OCI-LY1 (cell line): ENCODE data around the gene CDC73.

ENCODE experiments used
- EZH2 ChIP-seq: fragments of 200-600 bp; sonication (generic), shearing (Covaris generic); IDR thresholded peaks from 2 replicates; pipeline ENCODE4 v1.8.0; 2017; ENCODE audit warnings: borderline replicate concordance, mixed run types, mild to moderate bottlenecking, antibody characterized with exemption, low read length, moderate library complexity, mixed read lengths
- TF ChIP-seq, protein P1 (sequence below): fragments of 200-600 bp; sonication (generic), shearing (Covaris generic); IDR thresholded peaks from 2 replicates; pipeline ENCODE4 v1.5.1; 2017; ENCODE audit warnings: mild to moderate bottlenecking, antibody characterized with exemption, low read length, moderate library complexity, mixed read lengths

DNA sequence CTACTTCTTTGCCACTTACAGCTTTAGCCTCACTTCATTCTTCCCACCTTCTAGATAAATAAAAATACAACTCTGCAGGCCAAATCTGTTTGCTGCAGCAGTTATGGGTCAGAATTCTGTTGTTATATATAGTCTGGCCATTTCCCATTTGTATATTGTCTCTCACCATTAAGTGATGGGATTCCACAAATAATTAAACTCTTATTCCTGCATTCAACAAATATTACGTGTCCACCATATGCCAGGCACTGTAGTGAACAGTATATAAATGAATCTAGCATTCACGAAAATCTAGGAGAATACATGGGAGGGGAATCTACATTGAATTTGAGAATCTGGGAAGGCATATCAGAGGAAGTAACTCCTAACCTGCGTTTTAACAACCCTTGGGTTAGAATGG, 11.0 kb upstream of the CDC73 start:
- TF ChIP-seq, protein P1, sequence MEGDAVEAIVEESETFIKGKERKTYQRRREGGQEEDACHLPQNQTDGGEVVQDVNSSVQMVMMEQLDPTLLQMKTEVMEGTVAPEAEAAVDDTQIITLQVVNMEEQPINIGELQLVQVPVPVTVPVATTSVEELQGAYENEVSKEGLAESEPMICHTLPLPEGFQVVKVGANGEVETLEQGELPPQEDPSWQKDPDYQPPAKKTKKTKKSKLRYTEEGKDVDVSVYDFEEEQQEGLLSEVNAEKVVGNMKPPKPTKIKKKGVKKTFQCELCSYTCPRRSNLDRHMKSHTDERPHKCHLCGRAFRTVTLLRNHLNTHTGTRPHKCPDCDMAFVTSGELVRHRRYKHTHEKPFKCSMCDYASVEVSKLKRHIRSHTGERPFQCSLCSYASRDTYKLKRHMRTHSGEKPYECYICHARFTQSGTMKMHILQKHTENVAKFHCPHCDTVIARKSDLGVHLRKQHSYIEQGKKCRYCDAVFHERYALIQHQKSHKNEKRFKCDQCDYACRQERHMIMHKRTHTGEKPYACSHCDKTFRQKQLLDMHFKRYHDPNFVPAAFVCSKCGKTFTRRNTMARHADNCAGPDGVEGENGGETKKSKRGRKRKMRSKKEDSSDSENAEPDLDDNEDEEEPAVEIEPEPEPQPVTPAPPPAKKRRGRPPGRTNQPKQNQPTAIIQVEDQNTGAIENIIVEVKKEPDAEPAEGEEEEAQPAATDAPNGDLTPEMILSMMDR: no peak
- no peak for TF ChIP-seq EZH2
